Kidney epithelial cell (primary cell): ENCODE results near the gene PRIMA1. TPM values are rescaled to one million over a fixed set of nuclear protein-coding genes. Genes with fewer than 3 reads are reported as not detected.

ENCODE experiments used
- DNase-seq: peaks from one replicate; pipeline ENCODE4 v3.0.0-alpha.2; 2010; ENCODE audit warnings: low read depth
- H3K27me3 ChIP-seq: 2 replicates; pipeline ENCODE4 v1.6.0; 2011; ENCODE audit warnings: low read length; ENCODE audit not compliant: control insufficient read depth, insufficient read depth
- H3K36me3 ChIP-seq: 2 replicates; pipeline ENCODE4 v1.5.1; 2011; ENCODE audit warnings: low read length; ENCODE audit not compliant: control insufficient read depth, insufficient read depth
- H3K4me3 ChIP-seq: 2 replicates; pipeline ENCODE4 v1.5.1; 2011; ENCODE audit warnings: low read depth, mild to moderate bottlenecking, control low read depth, low read length
- total RNA-seq: library from RNA; depleted of rRNA; stranded (reverse); fragments of >200 nt; gene quantifications from 2 replicates; pipeline ENCODE4 v1.2.3, GENCODE V29; 2015
- TF ChIP-seq, protein P1 (sequence below): IDR thresholded peaks from 2 replicates; pipeline ENCODE4 v1.5.1; 2011; ENCODE audit warnings: mild to moderate bottlenecking, moderate library complexity, low read length, control low read depth, inconsistent platforms; ENCODE audit not compliant: insufficient read depth, poor library complexity, severe bottlenecking

The PRIMA1 gene
- total RNA-seq, 1 donor from 2014 or later = not detected

DNA sequence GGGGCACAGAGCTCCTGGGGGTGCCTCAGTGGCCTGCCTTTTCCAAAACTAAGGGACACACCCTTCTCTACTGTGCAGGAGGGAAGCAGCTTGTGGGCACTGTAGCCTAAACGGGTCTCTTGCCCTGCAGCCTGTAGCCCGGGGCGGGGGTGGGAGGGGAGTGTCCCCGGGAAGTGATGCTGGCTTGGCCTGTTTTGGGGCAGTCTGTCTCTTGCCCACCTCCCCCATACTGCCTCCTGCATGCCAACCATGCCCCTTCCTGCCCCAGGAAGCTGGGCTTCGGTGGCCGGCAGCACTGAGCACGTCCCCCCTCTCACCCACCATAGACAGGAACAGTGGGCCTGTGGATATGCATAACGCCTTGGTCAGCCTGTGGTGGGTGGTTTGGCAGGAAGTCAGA lies 43.4 kb downstream of the PRIMA1 start:
- H3K4me3 ChIP-seq = no peak overlapping the region
- DNase-seq = no peak
- peaks cover 2% of the 10 kb centered on the region for H3K27me3 ChIP-seq
- no peaks in the 10 kb centered on the region for H3K36me3 ChIP-seq
- TF ChIP-seq, protein P1, sequence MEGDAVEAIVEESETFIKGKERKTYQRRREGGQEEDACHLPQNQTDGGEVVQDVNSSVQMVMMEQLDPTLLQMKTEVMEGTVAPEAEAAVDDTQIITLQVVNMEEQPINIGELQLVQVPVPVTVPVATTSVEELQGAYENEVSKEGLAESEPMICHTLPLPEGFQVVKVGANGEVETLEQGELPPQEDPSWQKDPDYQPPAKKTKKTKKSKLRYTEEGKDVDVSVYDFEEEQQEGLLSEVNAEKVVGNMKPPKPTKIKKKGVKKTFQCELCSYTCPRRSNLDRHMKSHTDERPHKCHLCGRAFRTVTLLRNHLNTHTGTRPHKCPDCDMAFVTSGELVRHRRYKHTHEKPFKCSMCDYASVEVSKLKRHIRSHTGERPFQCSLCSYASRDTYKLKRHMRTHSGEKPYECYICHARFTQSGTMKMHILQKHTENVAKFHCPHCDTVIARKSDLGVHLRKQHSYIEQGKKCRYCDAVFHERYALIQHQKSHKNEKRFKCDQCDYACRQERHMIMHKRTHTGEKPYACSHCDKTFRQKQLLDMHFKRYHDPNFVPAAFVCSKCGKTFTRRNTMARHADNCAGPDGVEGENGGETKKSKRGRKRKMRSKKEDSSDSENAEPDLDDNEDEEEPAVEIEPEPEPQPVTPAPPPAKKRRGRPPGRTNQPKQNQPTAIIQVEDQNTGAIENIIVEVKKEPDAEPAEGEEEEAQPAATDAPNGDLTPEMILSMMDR = no peak

GRCh38 chr14:93744176-93744575 lies 44.1 kb downstream of the PRIMA1 start:
- Histone ChIP-seq H3K4me3 (no peak overlapping the region), H3K36me3 (no peaks in the 10 kb centered on the region), H3K27me3 (peaks cover 2% of the 10 kb centered on the region)
- no peak for DNase-seq
- TF ChIP-seq, protein P1 = no peak

DNA sequence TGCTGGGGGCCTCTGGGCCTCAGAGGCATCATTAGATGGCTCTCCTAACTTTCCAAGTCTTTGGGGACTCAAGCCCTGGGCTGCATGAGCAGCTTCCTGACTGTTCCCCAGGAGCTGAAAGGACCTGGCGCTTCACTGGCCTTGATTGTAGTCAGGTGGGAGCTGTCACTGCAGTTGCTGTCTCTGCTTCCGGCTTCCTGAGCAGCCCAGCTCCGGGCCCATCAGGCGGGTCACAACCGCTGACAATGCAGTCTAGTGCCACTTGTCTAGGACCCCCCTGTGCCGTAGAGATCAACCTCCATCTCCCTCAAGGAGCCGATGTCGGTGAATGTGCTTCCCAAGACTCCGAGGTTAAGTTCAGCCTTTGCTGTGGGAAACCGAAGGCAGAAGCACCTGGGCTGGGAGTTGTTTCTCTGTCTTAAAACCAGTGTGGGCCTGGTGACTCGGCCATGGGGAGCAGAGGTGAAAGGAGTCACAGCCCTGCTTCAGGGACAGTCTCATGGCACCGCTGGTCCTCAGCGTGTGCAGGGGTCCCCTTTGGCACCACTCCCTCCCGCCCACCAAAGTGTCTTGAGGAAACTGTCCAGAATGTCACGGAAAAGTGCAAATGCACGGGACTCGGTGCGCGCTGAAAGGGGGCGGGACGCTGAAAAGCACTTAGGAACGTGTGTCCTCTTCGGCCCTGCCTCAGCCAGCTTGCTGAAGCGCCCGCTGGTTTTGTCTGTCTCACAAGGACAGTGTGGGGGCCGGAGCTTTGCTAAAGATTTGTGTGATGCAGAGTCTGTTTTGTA lies 44.8 kb downstream of the PRIMA1 start:
- TF ChIP-seq, protein P1 = no peak
- Histone ChIP-seq H3K4me3 (no peak overlapping the region), H3K27me3 (peaks cover 2% of the 10 kb centered on the region), H3K36me3 (no peaks in the 10 kb centered on the region)
- DNase-seq = no peak

DNA sequence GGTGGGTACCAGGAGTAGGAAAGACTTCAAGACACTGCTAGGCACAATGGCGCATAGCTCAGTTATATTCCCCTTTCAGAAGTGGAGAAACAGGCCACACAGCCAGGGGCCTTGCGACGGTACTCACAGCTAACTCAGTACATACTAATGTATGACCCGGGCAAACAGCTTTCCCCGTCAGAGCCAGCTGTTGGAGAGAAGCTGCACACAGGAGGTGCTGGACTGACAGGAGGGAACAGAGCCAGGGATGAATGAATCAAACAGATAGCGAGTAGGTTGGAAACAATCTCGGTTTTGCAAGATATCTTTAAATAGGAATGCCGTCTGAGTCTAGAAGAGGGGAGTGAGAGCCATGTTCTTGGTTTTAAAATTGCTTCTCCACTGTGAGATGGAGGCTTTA lies 45.5 kb downstream of the PRIMA1 start:
- DNase-seq = no peak
- H3K27me3 ChIP-seq = peaks cover 2% of the 10 kb centered on the region
- H3K36me3 ChIP-seq = no peaks in the 10 kb centered on the region
- no peak overlapping the region for H3K4me3 ChIP-seq
- TF ChIP-seq, protein P1 = no peak

- Histone ChIP-seq H3K27me3 (peaks cover 2% of the 10 kb centered on the region), H3K4me3 (no peak overlapping the region)
- no peak for DNase-seq
Observed at GRCh38 chr14:93741556-93742230, 46.6 kb downstream of the PRIMA1 start.

More at GRCh38 chr14:93741556-93742230, 46.6 kb downstream of the PRIMA1 start:
- TF ChIP-seq, protein P1 = no peak
- H3K36me3 ChIP-seq = no peaks in the 10 kb centered on the region
